A673 (cell line): ENCODE measurements around the gene GOSR1.

Source experiments
- EZH2 ChIP-seq: fragments of 200-600 bp; sonication (generic); IDR thresholded peaks from 2 replicates; pipeline ENCODE4 v1.6.1; 2017; ENCODE audit warnings: borderline replicate concordance, low read depth, mild to moderate bottlenecking, mixed read lengths, antibody characterized with exemption, low read length; ENCODE audit not compliant: poor library complexity, severe bottlenecking
- TF ChIP-seq, protein P1 (sequence below): fragments of 300-800, 200-600 bp; sonication (generic); conservative IDR thresholded peaks from 2 replicates; pipeline ENCODE4 v1.5.1; 2017; ENCODE audit warnings: low read depth, mild to moderate bottlenecking, antibody characterized with exemption, low read length, moderate library complexity, mixed read lengths

DNA sequence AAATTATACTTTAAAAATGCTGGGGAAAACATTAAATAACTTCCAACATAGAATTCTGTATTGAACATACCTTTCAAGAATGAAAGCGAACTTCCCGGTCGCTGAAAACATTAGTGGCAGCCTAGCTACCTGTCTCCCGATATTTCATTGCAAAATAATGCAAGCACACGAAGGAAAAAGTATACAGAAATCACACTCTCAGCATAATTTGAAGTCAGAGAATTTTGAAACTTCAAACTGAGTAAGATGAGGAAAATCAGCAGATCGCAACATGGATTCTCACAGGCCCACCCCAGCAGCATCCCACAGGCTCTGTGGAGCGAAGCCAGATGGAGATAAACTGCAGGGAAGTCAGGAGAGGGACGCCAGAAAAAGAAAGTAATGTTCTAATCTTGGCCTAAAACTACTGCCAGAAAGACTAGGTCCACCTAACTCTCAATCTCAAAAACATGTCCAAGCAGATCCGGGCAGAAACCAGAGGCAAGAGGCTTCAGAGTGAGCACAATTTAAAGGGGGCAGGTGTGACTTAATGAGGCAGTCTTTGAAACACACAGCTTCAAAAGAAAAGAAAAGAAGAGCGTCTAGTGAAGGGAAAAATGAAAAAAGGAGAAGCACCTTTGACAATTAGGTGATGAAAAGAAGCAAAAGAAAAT lies 4.8 kb upstream of the GOSR1 start:
- TF ChIP-seq, protein P1, sequence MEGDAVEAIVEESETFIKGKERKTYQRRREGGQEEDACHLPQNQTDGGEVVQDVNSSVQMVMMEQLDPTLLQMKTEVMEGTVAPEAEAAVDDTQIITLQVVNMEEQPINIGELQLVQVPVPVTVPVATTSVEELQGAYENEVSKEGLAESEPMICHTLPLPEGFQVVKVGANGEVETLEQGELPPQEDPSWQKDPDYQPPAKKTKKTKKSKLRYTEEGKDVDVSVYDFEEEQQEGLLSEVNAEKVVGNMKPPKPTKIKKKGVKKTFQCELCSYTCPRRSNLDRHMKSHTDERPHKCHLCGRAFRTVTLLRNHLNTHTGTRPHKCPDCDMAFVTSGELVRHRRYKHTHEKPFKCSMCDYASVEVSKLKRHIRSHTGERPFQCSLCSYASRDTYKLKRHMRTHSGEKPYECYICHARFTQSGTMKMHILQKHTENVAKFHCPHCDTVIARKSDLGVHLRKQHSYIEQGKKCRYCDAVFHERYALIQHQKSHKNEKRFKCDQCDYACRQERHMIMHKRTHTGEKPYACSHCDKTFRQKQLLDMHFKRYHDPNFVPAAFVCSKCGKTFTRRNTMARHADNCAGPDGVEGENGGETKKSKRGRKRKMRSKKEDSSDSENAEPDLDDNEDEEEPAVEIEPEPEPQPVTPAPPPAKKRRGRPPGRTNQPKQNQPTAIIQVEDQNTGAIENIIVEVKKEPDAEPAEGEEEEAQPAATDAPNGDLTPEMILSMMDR, result no peak
- TF ChIP-seq EZH2, result no peak
